HEK293 (cell line): ENCODE results near the gene MCM5.

ENCODE experiments used
- REST ChIP-seq: fragments of 450-650 bp; formaldehyde crosslinking; IDR thresholded peaks from 2 replicates; pipeline ENCODE4 v1.5.1; 2016; ENCODE audit warnings: missing biosample characterization, missing genetic modification characterization
- YY1 ChIP-seq: fragments of 450-650 bp; formaldehyde crosslinking; IDR thresholded peaks from 2 replicates; pipeline ENCODE4 v1.5.1; 2018; ENCODE audit warnings: missing biosample characterization, missing genetic modification characterization
- ZBTB1 ChIP-seq: fragments of 450-650 bp; formaldehyde crosslinking; IDR thresholded peaks from 2 replicates; pipeline ENCODE4 v1.5.1; 2016; ENCODE audit warnings: missing biosample characterization, missing genetic modification characterization
- ZBTB7A ChIP-seq: fragments of 450-650 bp; formaldehyde crosslinking; IDR thresholded peaks from 2 replicates; pipeline ENCODE4 v1.5.1; 2016; ENCODE audit warnings: low read depth, missing biosample characterization, missing genetic modification characterization
- ZBTB8A ChIP-seq: fragments of 450-650 bp; formaldehyde crosslinking; IDR thresholded peaks from 2 replicates; pipeline ENCODE4 v1.5.1; 2016; ENCODE audit warnings: missing biosample characterization, missing genetic modification characterization
- ZNF138 ChIP-seq: fragments of 450-650 bp; formaldehyde crosslinking; IDR thresholded peaks from 2 replicates; pipeline ENCODE4 v1.5.1; 2016; ENCODE audit warnings: missing biosample characterization, missing genetic modification characterization, borderline replicate concordance
- ZNF830 ChIP-seq: fragments of 450-650 bp; IDR thresholded peaks from 2 replicates; pipeline ENCODE4 v1.5.0; 2018; ENCODE audit warnings: missing biosample characterization, missing genetic modification characterization, low read depth, mild to moderate bottlenecking, moderate library complexity
- TF ChIP-seq, protein P1 (sequence below): fragments of 450-650 bp; formaldehyde crosslinking; IDR thresholded peaks from 2 replicates; pipeline ENCODE4 v1.5.1; 2016; ENCODE audit warnings: missing biosample characterization, missing genetic modification characterization
- TF ChIP-seq, protein P2 (sequence below): fragments of 450-650 bp; formaldehyde crosslinking; IDR thresholded peaks from 2 replicates; pipeline ENCODE4 v1.5.1; 2017; ENCODE audit warnings: missing biosample characterization, missing genetic modification characterization

DNA sequence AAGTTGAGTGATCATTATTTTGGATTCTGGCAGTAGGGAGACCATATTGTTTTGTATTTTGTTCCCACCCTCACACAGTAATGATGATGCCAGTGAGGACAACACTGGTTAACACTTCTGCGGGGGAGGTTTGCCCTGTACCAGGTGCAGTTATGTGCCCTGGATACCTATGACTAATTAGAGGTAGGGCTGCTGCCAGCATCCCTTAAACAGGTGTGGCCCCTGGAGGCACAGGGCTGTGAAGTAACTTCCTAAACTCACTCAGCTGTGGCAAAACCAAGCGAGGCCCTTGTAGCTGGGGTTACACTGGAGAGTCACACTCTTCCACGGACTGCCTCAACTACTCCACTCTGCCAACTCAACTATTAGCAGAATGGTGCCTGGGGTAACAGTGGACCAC lies 64.5 kb downstream of the MCM5 start:
- TF ChIP-seq ZNF138 (no peak), YY1 (tag by site-specific recombination) (no peak), ZBTB8A (tag by site-specific recombination) (no peak), REST (tag by site-specific recombination) (no peak), ZBTB7A (tag by site-specific recombination) (no peak), ZNF830 (tag by site-specific recombination) (no peak), ZBTB1 (tag by site-specific recombination) (no peak)
- TF ChIP-seq, protein P1, sequence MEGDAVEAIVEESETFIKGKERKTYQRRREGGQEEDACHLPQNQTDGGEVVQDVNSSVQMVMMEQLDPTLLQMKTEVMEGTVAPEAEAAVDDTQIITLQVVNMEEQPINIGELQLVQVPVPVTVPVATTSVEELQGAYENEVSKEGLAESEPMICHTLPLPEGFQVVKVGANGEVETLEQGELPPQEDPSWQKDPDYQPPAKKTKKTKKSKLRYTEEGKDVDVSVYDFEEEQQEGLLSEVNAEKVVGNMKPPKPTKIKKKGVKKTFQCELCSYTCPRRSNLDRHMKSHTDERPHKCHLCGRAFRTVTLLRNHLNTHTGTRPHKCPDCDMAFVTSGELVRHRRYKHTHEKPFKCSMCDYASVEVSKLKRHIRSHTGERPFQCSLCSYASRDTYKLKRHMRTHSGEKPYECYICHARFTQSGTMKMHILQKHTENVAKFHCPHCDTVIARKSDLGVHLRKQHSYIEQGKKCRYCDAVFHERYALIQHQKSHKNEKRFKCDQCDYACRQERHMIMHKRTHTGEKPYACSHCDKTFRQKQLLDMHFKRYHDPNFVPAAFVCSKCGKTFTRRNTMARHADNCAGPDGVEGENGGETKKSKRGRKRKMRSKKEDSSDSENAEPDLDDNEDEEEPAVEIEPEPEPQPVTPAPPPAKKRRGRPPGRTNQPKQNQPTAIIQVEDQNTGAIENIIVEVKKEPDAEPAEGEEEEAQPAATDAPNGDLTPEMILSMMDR (tag by site-specific recombination) = no peak
- TF ChIP-seq, protein P2, sequence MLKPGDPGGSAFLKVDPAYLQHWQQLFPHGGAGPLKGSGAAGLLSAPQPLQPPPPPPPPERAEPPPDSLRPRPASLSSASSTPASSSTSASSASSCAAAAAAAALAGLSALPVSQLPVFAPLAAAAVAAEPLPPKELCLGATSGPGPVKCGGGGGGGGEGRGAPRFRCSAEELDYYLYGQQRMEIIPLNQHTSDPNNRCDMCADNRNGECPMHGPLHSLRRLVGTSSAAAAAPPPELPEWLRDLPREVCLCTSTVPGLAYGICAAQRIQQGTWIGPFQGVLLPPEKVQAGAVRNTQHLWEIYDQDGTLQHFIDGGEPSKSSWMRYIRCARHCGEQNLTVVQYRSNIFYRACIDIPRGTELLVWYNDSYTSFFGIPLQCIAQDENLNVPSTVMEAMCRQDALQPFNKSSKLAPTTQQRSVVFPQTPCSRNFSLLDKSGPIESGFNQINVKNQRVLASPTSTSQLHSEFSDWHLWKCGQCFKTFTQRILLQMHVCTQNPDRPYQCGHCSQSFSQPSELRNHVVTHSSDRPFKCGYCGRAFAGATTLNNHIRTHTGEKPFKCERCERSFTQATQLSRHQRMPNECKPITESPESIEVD (tag by site-specific recombination) = no peak
